Measurements from ENCODE around the gene APBA1.
"Not testable (repeated sequence)": the region's sequence is repeated elsewhere in the genome, so short reads cannot be mapped to it uniquely, and the experiment has no call there.

APBA1 gene

DNA sequence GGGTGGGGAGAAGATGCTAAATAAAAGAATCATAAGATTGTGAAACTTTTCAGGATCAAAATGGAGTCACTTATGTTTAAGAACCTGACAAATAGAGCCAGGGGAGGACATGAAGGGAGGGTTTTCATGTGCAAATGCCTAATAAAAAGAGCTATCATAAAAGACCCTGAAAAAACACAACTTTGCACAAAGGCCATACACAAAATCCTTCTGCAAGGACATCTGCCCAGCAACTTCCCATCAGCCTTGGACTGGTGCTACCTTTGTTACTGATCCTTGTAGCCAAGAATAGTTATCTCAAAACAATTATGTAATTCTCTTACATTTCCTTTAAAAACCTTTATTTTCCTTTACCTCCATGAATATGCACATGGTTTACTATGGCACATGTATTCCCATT, 63.0 kb downstream of the APBA1 start:
- no peak for DNase-seq (ENCODE audit: low read depth in 2 of 3, low spot score in 1 of 3)

- DNase-seq (ENCODE audit: low read depth in 2 of 3, low spot score in 1 of 3), result no peak
Measured at GRCh38 chr9:69606089-69606488, 66.1 kb downstream of the APBA1 start.

DNA sequence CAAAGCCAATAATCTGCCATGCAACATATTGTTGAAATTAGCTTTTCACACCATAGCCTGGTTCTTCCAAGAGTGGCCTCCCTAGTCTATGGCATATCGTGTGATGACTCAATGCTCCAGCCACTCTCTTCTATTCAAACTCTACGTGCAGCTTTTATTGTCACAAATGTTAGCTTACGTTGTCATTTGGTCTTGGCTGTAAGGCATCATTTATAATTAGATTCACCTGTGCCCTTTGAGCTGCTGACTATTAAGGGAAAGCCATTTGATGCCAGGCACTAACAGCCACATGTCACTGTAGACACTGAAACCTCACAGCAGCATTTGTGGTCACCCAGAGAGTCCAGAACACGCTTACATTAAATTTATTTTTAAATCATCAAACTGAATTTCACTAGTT, 66.8 kb downstream of the APBA1 start:
- no peak for DNase-seq (ENCODE audit: low read depth in 2 of 3, low spot score in 1 of 3)

- no peak for DNase-seq (ENCODE audit: low read depth in 2 of 3, low spot score in 1 of 3)
Measured at GRCh38 chr9:69604568-69605219, 67.5 kb downstream of the APBA1 start.

DNA sequence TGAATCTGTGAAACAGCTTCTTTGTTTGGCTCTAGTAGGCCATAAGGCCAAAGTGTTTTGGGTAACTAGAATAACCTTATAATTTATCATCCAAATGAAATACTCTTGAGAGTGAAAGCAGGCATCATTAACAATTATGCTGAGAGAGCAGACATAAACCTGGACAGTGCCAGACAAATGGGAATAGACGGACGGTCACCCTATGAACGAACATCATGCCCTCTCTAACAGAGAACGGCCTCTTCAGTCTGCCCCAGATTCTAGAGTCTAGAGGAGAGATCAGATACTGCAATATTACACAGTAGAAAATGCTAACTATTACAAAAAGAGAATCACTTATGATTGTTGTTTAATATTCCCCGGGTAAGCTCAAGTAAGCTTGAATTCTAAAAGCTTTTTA, 68.5 kb downstream of the APBA1 start:
- DNase-seq (ENCODE audit: low read depth in 2 of 3, low spot score in 1 of 3), result no peak

DNA sequence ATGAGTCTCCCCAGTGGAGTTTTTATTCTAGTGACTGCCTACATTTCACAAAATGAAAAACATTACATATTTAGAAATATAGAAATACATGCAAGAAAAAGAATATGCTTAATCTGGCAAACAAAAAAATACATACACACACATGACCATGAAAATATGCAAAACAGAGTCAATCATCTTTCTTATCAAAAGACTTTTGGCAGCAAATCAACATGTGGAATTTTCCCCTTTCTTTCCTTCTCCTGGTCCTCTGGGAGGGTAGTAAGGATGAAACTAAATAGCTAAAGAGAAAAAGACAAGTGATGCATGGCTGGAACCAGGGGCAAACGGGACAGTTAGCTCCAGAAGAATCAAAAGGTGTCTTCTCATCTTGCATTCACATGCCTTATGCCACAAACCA, 69.4 kb downstream of the APBA1 start:
- no peak for DNase-seq (ENCODE audit: low read depth in 2 of 3, low spot score in 1 of 3)

DNA sequence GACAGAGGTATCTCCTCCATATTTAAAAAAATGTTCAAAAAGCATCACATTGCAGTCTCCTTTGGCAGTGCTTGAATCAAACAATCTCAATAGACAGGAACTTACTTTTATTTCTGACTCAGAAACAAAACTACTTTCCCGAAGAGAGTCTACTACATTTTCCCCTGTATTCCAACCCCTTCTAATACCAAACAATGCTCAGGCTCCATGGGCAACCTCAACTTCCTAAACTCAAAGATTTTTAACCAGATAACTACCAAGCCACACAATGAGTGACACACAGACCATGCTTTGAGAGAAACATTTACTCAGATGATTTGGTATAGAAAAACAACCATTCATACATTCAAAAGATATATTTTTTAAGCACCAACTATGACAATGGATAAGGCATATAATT, 70.5 kb downstream of the APBA1 start:
- DNase-seq (ENCODE audit: low read depth in 2 of 3, low spot score in 1 of 3), result no peak

GRCh38 chr9:69600314-69601047, 71.7 kb downstream of the APBA1 start:
- DNase-seq (ENCODE audit: low read depth in 2 of 3, low spot score in 1 of 3), result no peak

DNA sequence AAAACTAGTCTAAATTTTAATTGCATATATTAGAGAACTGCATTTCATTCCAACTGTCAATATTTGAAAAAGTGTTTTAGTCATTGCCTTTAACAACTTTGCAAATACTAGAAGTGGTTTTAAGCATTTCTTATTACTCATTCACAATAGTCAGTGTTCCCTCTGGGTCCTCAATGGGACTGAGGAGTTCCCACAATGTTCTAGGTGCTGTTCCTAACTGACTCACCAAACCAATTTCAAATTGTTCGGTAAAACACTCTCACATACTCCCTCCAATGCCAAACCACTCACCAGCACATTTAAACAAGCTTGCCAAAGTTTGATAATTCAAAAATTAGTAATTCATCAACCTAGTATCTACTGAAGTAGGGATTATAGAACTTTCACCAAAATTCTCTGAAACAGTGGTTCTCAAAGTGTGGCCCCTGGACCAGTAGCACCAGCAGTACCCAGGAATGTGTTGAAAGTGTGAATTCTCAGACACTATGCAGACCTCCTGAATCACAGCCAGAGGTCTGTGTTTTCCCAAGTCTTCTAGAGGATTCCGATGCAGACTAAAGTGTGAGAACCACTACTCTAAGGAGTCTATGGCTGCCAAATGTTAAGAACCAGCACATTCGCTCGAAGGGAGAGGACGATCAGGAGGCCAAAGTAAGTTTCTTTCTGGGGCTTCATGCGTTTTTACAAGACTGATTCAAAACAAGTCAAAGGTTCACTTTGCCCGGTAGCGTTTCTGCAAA, 72.8 kb downstream of the APBA1 start:
- no peak for DNase-seq (ENCODE audit: low read depth in 2 of 3, low spot score in 1 of 3)

- DNase-seq (ENCODE audit: low read depth in 2 of 3, low spot score in 1 of 3), result not testable (repeated sequence)
Measured at GRCh38 chr9:69596906-69597305, 75.3 kb downstream of the APBA1 start.

- DNase-seq (ENCODE audit: low read depth in 2 of 3, low spot score in 1 of 3), result no peak
Measured at GRCh38 chr9:69594180-69594579, 78.0 kb downstream of the APBA1 start.

DNA sequence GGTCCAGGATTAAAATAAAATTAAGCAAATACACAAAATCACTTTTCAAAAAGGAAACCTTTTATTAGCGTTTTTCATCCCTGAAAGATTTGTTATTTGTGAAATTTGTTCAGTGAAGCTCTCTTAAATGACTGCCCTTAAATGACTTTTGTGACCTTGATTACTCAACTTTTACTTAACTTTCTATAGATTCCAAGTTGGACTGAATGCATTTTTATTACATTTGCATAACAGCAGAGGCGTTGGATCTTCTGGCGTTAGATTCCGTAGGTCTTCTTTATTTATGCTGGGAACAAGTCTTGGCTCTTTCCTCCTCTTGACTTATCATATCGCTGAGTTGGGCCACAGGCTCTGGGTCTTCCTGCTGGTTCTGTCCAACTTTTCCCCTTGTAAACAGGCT, 78.4 kb downstream of the APBA1 start:
- no peak for DNase-seq (ENCODE audit: low read depth in 2 of 3, low spot score in 1 of 3)

DNA sequence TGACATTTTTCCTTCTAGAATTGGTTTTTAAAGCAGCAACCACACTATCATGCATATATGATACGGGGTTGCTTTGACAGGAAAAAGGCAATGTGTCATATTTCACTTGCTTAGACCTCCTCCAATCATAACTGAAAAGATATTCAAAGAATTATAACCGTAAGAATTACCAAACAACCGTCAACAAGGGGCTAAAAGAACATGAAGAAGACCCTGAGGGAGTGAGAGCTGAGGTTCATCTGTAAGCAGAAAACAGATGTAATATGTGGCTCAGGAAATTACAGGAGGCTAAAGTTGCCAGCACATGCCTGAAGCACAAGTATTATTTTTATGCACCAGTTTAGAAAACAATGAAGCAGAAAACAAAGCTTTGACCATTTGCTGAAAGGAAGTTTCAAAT, 78.9 kb downstream of the APBA1 start:
- no peak for DNase-seq (ENCODE audit: low read depth in 2 of 3, low spot score in 1 of 3)

GRCh38 chr9:69590266-69590665, 81.9 kb downstream of the APBA1 start:
- DNase-seq (ENCODE audit: low read depth in 2 of 3, low spot score in 1 of 3), result no peak

DNA sequence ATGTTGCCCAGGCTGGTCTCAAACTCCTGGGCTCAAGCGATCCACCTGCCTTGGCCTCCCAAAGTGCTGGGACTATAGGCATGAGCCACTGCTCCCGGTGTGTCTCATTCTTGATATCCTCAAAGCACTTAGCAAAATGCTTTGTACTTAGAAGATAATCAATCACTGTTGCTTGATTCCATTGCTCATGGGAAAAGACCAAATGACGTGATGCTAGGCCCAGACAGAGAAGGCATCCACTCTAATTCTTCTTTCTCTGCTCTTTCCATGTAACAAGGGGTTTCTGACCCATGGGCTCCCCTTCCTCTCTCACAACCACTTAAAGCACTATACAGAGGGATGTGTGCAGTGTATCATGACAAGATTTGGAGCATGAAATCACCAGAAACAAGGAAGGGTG, 83.0 kb downstream of the APBA1 start:
- no peak for DNase-seq (ENCODE audit: low read depth in 2 of 3, low spot score in 1 of 3)

- DNase-seq (ENCODE audit: low read depth in 2 of 3, low spot score in 1 of 3), result no peak
Measured at GRCh38 chr9:69585571-69585970, 86.6 kb downstream of the APBA1 start.

- DNase-seq (ENCODE audit: low read depth in 2 of 3, low spot score in 1 of 3), result no peak
Measured at GRCh38 chr9:69584759-69585158, 87.4 kb downstream of the APBA1 start.

DNA sequence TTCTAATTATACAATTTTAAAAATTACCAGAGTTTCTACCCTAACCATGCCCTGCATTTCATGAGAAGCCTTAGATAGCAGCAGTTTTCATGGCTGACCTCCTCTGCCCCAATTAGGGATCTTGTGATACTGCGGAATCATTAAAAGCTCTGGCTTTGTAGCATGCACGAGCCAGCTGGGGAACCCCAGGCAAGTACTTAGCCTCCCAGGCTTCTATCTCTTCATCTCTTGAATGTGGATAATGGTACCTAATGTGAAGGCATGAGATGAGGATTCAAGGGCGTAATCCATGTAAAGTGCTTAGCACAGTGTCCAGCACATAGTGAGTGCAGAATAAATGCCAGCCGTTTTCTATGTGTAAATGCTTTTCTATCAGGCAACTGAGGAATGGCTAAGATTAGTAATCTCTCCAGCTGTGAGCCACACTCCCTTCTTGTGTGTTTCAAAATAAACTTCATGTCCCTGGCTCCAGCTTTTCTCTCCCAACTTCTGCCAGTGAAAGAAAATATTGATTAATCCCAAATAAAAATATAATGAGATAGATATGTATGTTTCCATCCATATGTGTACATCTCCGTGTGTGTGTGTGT, 88.4 kb downstream of the APBA1 start:
- DNase-seq (ENCODE audit: low read depth in 2 of 3, low spot score in 1 of 3), result no peak

- DNase-seq (ENCODE audit: low read depth in 2 of 3, low spot score in 1 of 3), result no peak
Measured at GRCh38 chr9:69582544-69583297, 89.5 kb downstream of the APBA1 start.

DNA sequence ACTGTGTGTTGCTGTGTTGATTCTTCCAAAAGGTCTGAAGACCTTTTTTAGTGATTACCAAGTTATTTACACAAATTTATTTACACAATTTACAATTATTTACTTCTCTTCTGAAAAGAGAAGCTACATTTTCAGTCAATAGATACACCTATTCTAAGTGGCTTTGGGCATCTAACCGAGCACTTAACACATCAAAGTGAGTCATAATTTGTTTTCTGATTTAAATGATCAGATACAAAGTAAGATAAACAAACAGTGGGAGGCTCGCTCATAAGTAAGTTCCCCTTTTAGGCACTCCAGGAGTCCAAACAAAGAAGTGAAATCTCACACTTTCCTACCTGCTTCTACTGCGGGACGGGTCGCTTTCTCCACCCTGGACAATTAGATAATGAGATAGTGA, 90.2 kb downstream of the APBA1 start:
- no peak for DNase-seq (ENCODE audit: low read depth in 2 of 3, low spot score in 1 of 3)

DNA sequence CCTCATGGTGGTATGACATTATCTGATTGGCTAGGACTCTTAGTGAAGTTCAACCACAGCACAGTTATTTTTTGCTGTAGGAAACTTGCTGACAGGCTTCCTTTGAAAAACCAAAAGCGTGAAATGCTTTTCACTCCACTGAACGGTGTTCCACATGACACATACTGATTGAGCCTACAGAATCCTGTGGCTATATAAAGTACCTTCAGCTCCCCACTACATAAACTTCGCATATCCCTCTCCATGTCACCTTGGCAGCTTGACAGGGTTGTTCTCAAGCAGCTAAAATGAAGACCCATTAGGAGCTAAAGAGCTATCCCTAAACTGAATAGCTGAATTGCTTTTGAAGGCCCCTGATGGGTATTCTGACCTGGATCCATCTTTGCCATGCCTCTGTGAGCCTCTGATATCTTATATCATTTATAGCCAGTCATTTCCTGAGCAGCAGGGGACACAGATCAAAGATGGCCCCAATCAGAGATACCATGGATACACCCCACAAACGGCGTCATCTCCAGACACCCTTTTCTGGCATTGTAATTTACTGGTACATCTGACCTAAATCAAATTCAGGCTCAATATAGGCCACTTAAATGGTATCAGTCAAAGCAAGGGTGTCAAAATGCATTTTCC, 91.5 kb downstream of the APBA1 start:
- DNase-seq (ENCODE audit: low read depth in 2 of 3, low spot score in 1 of 3), result no peak

Data from stimulated activated CD4-positive, alpha-beta T cell treated with anti-CD3 and anti-CD28 coated beads, Interleukin-12 subunit alpha, Interleukin-12 subunit beta, amount 100 ng/mL, for 48 hours (primary cell).